ENCODE measurements around the gene FAM20B.

FAM20B gene

DNA sequence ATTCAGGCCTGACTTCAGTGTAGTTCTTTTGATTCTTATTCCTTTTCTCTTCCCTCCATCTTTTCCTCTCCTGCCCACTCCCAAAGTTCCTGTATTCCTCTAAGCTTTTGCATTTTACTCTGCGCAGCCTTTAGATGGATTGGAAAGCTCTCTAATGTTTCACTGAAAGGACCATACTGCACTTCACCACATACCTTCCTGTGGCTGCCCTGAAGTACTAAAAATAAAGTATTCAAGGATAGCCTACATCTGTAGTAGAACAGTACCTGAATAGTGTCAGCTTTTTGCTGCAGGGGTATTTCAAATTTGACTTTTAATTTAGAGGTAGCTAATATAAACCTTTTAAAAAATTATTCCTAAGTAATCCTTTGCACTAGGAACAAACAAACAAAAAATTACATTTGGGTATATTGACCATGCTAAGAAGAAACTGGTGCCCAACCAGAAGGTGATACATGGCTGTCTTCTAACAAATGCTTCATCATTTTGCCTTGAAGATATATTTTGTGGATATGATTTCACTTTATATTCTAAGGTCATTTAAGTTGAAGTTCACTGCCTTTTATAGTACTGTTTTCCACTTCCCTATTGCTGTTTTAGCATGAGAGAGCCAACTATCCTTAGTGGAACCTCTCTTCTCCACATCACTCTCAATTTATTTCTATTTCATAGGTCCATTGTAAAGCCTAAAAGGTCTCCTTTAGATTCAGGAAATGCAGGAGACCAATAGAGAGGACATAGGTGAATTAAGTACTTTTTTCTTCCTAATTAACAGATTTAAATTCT lies 22.8 kb downstream of the FAM20B start:
- DNase-seq = no peak

DNA sequence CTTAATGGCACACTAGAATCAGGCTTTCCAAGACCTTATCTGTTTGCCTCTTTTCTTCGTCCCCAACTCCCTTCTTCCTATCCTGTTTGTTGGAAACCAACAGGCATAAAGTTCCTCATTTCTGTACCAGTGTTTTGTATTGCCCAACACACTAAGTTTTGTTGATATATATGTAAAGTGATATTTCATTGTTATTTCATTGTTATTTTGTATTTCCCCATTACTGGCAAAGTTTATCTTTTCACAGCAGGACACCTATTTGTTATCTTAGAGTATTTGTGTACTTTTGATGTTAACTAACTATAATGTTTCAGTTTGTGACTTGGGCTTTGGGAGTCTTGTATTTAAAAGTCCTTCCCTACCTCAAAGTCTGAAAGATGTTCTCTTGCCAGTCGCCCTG lies 27.1 kb downstream of the FAM20B start:
- DNase-seq = no peak

DNA sequence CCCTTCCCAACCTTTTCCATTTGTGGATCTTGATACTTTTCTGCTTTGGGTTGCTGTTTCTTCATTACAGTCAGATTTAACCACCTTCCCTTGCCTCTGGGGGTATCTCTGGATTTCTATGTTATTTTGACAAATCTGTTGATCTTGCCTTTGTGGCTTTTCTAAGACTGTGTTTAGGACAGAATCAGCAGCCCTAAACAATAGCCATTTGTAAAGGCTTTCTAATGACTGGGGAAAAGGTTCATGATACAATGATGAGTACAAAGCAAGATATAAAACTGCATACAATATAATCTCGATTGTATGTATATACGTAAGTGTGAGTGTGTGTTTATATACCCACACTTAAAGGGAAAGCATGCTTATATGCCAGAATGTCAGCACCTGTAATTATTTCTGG lies 27.8 kb downstream of the FAM20B start:
- no peak for DNase-seq

DNA sequence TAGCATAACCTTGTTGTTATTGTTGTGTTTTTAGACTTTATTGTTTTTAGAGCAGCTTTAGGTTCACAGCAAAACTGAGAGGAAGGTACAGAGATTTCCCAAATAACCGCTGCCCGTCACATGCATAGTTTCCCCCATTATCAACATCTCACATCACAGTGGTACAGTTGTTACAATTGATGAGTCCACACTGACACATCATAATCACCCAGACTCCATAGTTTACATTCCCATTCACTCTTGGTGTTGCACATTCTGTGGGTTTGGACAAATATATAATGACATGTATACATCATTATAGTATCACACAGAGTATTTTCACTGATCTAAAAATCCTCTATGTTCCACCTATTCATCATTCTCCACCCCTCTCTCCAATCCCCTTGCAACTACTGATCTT lies 30.2 kb downstream of the FAM20B start:
- no peak for DNase-seq

DNA sequence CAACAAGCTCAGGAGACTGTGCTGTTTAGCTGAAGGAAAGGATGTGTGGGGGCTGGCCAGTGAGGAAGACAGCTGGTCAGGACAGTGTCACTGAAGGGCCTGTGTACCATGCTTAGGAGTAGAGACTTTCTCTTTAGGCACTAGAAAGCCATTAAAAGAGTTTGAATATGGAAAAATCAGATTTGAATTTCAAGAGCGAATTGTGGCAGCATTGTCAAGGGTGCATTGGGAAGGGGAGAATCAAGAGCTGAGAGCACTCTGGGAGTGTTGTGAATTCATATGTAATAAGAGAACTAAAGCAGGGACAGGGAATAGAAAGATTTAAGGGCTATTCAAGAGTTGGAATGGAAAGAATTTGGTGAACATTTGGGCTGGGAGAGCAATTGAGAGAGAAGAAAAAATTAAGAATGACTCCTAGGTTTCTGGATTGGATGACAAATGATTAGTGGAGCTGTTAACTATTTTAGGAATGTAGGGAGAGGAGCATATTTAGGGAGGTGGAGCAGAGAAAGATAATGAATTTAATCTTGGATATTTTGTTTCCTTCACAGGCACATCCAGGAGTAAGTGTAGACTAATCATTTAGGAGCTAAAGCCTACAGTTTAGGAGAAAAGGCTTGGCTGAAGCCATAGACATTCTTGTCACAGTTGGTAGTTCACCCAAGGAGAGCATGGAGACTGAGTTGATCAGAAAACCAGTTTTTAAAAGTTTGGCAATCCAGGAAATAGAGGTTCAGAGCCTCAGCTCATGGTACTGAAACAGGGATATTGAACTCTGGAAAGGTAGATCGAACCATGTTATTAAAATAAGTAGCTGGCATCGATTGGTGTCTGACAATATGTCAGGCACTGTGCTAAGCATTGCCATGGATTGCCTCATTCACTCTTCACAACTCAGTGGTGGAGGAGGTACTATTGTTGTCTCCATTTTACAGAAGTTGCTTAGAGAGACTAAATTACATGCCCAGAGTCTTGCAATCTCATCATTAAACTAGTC lies 33.1 kb downstream of the FAM20B start:
- no peak for DNase-seq

DNA sequence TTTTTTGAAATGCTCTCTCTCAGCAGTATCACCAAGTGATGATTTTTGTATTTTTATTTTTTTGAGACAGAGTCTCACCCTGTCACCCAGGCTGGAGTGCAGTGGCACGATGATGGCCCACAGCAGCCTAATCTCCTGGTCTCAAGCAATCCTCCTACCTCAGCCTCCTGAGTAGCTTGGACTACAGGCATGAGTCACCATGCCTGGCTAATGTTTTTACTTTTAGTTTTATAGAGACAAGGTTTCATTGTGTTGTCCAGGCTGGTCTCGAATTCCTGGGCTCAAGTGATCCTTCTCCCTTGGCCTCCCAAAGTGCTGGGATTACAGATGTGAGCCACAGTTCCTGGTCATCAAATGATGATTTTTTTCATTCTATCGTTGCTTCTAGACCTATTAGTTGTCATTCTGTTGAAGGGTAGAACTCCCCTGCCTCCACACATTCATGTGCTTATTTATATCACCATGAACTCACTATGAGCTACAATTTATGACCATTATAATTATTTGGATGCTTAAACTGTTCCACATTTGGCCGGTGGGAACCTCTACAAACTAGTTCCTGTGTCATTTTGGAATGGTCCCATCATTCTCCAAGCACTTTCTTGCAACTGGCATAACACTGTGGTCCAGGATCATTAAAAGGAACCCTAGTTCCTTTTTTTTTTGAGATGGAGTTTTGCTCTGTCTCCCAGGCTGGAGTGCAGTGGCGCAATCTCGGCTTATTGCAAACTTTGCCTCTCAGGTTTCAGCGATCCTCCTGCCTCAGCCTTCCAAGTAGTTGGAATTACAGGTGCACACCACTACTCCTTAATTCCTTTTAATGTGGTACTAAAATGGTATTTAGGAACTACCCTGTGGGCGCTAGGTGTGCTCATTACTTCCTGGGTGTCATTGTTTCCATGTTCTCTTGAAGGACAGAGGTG lies 35.9 kb downstream of the FAM20B start:
- DNase-seq = no peak

DNA sequence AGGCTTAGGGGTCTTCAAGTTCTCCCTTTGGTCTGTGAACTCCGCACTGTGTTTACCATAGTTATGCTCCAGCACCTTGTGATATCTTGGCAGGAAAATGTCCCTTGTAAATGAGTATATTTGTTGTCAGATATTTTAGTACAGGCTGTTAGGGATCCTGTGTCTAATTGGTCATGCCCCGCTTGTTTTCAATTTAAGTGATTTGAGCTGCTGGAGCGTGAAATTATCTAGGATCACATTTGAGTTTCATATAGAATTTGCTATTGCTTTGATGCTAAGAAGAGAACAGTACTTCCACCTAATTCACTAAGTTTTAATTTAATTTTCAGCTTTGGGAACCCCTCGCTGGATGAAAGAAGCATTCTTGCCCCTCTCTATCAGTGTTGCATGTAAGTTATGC lies 40.8 kb downstream of the FAM20B start:
- DNase-seq = no peak

DNA sequence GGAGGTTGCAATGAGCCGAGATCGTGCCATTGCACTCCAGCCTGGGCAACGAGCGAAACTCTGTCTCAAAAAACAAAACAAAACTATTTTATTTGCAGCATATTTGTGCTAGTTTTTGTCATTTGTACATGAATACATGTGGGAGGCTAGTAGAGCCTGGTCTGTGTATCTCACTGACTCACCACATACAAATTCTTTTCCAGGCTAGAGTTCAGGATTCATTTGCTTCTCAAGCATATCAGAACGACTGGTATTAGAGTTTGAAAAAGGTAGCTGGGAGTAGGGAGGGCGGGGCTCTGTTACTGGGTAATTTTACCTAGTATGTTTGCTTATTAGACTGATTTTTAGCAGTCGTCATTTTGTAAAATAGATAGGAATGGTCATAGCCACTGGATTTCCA lies 51.7 kb downstream of the FAM20B start:
- no peak for DNase-seq

DNA sequence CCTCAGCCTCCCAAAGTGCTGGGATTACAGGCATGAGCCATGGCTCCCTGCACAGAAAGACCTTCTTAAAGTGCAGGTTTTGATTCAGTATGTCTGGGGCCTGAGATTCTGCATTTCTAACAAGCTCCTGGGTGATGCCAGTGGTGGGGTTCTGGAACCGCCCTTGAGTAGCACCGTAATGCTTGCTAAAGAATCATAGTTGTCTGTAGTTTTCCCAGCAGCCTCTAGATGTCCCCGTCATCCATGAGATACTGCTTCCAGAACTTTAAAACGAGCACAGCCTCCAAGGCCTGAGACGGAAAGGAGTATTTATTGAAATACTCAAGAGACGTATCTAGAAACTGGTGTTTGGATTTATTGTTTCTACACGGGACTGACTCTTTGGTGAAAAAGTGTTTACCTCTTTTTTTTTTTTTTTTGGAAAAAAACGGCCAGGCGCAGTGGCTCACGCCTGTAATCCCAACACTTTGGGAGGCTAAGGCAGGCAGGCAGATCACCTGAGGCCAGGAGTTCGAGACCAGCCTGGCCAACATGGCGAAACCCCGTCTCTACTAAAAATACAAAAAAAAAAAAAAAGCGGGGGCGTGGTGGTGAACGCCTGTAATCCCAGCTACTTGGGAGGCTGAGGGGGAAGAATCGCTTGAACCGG lies 53.5 kb downstream of the FAM20B start:
- DNase-seq = peak; percentile 80

DNA sequence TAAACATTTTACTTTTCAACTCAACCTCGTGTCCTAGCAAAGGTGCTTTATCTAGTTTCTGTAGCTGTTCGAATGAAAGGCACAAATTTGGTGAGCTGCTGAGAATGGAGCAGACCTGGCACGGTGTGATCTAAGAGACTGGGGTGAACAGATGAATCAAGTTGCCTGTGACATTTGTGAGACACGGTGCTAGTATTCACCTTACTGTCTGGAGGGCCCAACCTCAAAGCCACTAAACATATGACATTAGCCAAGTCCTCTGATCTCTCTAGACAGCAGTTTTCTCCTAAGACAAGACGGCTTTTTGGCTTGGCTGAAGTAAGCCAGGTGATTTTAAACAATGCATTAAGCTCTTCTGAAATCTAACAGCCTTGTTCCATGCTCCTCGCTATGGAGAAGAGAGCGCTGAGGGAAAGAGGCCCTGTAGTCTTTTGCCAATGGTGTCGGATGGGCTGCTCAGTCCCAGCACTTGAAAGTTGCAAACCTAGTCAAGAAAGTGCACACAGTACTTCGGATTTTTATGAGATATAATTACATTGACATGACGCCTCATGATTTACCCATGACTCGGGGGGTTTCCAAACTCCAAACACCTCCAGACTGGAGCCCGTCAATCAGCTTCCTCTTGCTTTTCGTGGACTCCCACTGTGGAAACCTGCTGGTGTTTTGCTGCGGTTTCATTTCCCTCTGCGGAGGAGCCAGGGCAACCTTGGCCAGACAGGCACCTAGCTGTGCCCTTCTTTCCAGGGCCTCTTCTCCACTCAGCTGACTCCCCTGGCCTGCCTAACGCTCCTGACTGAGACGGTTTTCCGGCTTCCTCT lies 55.4 kb downstream of the FAM20B start:
- peak; percentile 68 for DNase-seq

DNA sequence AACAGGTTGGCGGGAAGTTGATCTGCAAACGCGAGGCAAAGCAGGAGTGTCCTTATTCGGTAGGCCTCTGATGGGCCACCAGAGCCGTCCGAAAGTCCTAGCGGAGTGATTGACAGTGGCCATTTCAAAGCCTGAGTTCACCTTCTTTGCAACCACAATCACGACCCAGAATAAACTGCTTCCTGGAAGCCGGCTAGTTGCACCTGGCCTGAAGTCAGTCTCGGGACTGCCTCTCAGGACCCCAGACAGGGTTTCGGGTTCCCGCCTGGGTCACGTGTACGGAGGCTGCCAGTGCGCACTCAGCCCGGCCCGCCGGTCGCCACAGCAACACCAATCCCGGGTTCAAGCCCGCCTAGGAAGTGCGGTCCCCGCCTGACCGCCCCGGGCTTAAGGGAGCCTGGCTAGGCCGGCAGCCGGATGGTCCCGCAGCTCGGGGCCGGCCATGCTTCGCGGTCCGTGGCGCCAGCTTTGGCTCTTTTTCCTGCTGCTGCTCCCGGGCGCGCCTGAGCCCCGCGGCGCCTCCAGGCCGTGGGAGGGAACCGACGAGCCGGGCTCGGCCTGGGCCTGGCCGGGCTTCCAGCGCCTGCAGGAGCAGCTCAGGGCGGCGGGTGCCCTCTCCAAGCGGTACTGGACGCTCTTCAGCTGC lies 56.1 kb downstream of the FAM20B start, which contains the start of gene TOR3A:
TSS of gene TOR3A (plus strand) at position 384 of the 646 bp plus-strand sequence. CDS start at position 443, 59 bp downstream.
- peak; percentile 83 for DNase-seq

DNA sequence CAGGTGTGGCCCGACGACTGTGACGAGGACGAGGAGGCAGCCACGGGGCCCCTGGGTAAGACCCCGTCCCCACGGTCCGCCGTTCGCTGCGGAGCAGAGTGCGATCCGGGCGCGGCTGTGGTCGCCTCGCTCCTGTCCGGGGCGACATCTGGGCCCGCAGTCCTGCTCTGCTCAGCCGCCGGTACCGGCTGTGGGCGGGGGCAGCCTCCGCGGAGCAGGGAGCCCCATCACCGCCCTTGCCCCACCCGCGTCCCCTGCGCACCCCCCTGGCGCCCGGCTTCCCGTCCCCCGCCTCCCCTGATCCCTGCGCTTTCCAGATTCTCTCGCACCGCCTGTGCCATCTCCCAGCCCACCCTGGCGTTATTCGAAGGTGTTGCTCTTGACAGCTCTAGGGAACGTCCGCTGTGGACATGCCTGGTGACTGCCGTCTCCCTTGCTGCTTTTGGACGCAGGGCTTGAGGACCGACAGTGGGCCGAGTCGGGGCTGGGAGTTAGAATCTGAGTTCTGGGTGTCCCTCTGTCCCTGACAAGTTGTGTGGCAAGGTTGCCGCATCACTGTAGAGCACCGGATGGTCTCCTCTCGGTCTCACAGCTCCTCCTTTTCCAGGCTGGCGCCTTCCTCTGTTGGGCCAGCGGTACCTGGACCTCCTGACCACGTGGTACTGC lies 56.8 kb downstream of the FAM20B start:
- DNase-seq = peak; percentile 21

DNA sequence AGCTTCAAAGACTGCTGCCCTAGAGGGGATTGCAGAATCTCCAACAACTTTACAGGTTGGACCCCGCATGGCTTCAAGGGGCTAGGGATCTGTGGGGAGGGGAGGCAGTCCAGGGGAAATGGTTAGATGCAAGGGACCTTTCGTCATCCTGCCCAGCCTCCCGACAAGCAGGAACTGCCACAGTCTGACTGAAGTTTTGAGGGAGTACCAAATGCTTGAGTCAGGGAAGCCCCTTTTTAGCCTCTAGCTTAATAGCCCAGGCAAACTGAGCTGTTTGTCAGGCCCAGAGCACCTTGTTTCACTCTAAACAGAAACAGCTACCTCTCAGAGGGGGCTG lies 57.3 kb downstream of the FAM20B start:
- DNase-seq = peak; percentile 44

DNA sequence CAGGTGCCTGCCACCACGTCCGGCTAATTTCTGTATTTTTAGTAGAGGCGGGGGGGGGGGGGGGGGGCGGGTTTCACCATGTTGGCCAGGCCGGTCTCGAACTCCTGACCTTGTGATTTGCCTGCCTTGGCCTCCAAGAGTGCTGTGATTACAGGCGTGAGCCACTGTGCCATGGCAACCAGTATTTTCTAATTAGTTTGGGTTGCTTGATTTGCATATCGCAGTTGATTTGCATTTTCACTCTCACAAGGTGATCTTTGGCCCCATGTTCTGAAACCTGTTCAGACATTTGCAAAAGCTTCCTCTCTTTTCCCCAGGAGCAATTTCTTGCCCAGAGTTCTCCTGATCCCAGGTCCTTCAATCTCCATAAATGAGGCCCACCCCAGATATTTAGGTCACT lies 57.8 kb downstream of the FAM20B start:
- peak; percentile 4 for DNase-seq

DNA sequence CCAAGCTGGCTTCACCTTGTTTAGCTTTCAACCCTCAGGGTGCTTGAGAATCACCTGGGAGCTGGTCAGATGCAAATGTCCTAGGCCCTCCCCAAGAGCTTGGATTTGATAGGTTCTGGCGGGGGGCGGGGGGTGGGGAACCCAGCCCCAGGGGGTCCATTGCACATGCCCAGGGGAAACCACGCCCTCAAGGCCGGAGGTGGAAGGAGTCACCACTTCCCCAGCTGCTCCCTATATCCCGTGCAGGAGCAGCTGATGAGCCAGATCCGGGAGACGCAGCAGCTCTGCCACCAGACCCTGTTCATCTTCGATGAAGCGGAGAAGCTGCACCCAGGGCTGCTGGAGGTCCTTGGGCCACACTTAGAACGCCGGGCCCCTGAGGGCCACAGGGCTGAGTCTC lies 62.0 kb downstream of the FAM20B start:
- no peak for DNase-seq

DNA sequence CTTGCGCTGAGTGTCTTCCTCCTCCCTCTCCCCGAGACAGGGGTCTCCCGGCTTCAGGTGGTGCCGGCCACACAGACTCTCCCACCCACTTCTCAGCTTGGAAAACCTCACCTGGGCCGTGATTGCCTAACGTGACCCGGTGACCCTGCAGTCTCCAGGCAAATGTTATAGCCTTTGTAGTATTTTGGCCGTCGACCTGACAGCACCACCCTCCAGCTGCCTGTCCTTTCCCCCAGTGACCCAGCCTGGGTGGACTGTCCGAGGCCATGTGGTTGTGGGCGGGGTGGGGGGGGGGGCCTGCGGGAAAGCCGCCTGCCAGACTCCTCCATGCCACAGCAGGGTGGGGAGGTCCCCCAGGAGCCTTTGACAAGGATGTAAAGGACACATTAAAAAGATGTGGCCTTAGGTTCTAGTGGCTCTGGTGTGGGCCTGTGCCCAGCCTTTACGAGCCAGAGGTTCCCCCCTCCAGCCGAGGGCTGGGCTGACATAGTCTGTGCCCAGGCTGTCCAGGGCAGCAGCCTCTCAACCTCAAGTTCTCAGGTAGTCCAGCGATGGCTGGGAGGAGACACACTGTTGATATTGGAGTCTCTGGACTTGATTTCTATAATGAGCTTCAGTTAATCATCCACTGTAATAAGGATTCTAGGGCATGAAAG lies 64.3 kb downstream of the FAM20B start:
- no peak for DNase-seq

DNA sequence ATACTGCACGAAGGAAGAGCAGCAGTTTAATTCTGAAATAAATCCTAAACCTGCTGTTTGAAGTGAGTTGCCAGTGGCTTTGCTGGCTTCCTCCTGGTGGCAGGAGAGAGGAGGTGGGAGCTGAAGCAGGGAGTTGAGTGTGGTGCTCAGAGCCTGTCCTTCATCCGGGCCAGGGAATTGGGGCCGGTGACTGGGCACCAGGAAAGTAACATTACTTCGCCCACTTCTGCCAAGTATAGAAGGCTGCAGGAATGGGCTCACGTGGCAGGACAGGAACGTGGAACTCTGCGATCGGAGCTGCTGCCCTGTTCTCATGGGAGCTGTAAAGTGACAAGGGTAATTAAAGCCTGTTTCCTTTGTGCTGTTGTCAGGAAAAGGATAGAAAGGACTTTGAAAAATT lies 64.8 kb downstream of the FAM20B start:
- DNase-seq = no peak

DNA sequence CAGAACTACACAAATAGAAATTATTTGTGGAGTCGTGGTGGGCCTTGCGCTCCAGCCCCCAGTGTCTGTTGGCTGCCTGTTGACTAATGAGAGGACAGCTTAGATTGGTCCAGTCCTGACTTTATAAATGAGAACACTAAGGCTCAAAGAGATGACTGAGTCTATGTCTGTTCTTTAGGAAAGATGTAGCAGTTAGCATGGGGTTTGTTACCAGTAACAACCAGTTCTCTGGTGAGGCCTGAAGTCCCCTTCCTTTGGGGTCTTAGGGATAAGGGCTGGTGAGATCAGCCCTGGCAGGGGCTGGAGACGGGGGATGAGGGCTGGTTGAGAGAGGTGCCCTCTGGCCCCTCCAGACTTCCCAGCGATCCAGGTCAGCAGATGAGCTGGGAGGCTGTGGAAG lies 65.2 kb downstream of the FAM20B start:
- no peak for DNase-seq

DNA sequence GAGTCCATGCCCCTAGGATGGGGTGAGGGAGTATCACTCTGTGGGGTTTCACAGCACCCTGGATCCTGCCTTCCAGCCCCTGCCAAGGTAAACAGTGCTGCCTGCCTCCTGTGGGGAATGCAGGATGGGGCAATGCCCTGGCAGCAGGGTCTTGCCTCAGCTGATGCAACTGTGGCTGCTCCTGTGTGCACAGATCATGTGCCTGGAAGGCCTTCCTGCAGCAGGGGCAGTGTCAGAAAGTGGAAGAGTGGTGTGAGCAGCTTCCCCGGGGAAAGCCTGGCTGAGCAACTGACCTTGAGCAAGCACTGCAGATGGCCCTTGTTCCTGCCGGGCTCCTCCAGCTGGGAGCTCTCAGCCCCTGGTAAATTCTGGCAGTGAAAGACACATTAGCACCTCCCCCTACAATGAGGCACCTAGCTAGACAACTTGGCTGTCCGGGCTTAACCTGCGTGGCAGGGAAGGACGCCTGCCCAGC lies 66.0 kb downstream of the FAM20B start:
- no peak for DNase-seq
